Panc1 (cell line): Measurements from ENCODE around the gene MTRF1L.

ENCODE experiments used
- SIN3A ChIP-seq: IDR thresholded peaks from 2 replicates; pipeline ENCODE4 v1.6.1; 2012; ENCODE audit warnings: low read depth, mild to moderate bottlenecking, low read length, moderate library complexity, borderline replicate concordance; ENCODE audit not compliant: insufficient read depth
- TF ChIP-seq, protein P1 (sequence below): fragments of 450-650 bp; IDR thresholded peaks from 2 replicates; pipeline ENCODE4 v1.5.1; 2017; ENCODE audit warnings: mild to moderate bottlenecking
- TF ChIP-seq, protein P2 (sequence below), 2 experiments: IDR thresholded peaks; 2 replicates each; pipeline ENCODE4 v1.6.1; 2011 to 2012; ENCODE audit warnings: low read depth in 2 of 2, control low read depth in 1 of 2, low read length in 1 of 2, mild to moderate bottlenecking in 1 of 2, moderate library complexity in 1 of 2; ENCODE audit not compliant: insufficient read depth in 1 of 2

DNA sequence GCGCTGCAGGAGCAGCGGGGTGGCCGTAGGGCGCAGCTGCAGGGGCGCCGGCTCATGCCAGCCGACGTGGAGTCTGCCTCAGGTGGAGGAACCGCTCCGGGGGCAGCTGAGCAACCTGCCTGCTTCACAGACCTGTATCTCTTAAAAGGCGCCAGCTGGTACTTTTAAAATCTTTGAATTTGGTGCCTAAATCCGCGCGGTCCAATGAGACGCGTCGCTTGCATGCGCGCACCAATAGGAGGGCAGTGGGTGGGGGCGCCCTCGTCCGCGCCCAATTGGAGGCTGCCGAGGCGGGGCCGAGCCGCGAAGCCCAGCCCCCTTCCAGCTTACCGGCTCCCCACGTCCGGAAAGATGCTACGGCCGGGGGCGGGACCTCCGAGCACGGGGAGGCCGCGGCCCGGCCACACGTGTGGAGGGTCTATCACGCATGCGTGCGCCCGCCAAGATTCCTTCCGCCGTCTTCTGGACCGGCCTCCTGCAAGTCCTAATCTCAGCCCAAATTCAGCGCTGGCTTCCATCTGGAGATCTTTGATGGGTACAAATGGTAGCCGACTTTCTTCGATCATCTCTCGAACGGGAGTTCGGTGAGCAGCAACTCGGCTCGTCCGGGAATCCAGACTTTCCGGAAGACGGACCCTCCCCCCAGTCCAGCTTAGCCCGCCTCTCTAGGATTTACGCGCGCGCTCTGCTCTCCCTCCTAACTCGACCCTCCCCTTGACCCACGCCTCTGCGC, 19.4 kb downstream of the MTRF1L start, which contains the start of gene FBXO5:
- TF ChIP-seq, protein P1, sequence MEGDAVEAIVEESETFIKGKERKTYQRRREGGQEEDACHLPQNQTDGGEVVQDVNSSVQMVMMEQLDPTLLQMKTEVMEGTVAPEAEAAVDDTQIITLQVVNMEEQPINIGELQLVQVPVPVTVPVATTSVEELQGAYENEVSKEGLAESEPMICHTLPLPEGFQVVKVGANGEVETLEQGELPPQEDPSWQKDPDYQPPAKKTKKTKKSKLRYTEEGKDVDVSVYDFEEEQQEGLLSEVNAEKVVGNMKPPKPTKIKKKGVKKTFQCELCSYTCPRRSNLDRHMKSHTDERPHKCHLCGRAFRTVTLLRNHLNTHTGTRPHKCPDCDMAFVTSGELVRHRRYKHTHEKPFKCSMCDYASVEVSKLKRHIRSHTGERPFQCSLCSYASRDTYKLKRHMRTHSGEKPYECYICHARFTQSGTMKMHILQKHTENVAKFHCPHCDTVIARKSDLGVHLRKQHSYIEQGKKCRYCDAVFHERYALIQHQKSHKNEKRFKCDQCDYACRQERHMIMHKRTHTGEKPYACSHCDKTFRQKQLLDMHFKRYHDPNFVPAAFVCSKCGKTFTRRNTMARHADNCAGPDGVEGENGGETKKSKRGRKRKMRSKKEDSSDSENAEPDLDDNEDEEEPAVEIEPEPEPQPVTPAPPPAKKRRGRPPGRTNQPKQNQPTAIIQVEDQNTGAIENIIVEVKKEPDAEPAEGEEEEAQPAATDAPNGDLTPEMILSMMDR, result no peak
- peak; percentile 99 for TF ChIP-seq SIN3A
- TF ChIP-seq, protein P2, sequence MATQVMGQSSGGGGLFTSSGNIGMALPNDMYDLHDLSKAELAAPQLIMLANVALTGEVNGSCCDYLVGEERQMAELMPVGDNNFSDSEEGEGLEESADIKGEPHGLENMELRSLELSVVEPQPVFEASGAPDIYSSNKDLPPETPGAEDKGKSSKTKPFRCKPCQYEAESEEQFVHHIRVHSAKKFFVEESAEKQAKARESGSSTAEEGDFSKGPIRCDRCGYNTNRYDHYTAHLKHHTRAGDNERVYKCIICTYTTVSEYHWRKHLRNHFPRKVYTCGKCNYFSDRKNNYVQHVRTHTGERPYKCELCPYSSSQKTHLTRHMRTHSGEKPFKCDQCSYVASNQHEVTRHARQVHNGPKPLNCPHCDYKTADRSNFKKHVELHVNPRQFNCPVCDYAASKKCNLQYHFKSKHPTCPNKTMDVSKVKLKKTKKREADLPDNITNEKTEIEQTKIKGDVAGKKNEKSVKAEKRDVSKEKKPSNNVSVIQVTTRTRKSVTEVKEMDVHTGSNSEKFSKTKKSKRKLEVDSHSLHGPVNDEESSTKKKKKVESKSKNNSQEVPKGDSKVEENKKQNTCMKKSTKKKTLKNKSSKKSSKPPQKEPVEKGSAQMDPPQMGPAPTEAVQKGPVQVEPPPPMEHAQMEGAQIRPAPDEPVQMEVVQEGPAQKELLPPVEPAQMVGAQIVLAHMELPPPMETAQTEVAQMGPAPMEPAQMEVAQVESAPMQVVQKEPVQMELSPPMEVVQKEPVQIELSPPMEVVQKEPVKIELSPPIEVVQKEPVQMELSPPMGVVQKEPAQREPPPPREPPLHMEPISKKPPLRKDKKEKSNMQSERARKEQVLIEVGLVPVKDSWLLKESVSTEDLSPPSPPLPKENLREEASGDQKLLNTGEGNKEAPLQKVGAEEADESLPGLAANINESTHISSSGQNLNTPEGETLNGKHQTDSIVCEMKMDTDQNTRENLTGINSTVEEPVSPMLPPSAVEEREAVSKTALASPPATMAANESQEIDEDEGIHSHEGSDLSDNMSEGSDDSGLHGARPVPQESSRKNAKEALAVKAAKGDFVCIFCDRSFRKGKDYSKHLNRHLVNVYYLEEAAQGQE (IDR thresholded peaks at IDR 0.05; ENCODE audit: insufficient read depth in 1 of 2, low read depth in 2 of 2, low read length in 1 of 2), result no peak
